HepG2 (cell line): ENCODE measurements around the gene SLC25A11. TPM values are rescaled to one million over a fixed set of nuclear protein-coding genes. Genes with fewer than 3 reads are reported as not detected.
A peak's percentile ranks its signal among the peaks of the same experiment; 100 is the strongest.

Experiments
- ATAC-seq: fragments of 200-7000 bp; cut with Tn5 transposase; 3 replicates; pipeline ENCODE4 v1.9.1; 2020; ENCODE audit warnings: mild to moderate bottlenecking, moderate library complexity
- BruUV-seq: library from RNA; stranded (reverse); fragments of 400-500 nt; replicated peaks from 2 replicates; lab custom pipeline; 2021; lab: Mats Ljungman, UMichigan
- CTCF ChIA-PET: fragments of 300-600 bp; formaldehyde crosslinking; extraction: SDS; loops from one replicate; lab custom pipeline; 2021; ENCODE audit warnings: low total read pairs, inconsistent platforms, low intra/inter-chr PET ratio; lab: Yijun Ruan, JAX
- POLR2A ChIA-PET: fragments of 350-600 bp; sonication (Branson Sonifier 250); formaldehyde crosslinking; loops from one replicate; lab custom pipeline; 2020; ENCODE audit warnings: antibody characterized with exemption, inconsistent platforms; lab: Yijun Ruan, JAX
- DNase-seq: peaks from one replicate; pipeline ENCODE4 v3.0.0-alpha.2; 2015; ENCODE audit warnings: low spot score
- FAIRE-seq: peaks from 3 replicates; lab custom pipeline; 2011; peaks lifted over from hg19 to GRCh38; lab: Jason Lieb, UNC
- H2AFZ ChIP-seq: one replicate; pipeline ENCODE4 v1.6.1; 2011; ENCODE audit warnings: low read length, inconsistent platforms
- H3K27ac ChIP-seq: fragments of 300-600 bp; 3 replicates; pipeline ENCODE4 v1.8.0; 2011; ENCODE audit warnings: mixed run types, mild to moderate bottlenecking, mixed read lengths, low read length, inconsistent platforms; ENCODE audit not compliant: insufficient read depth; ENCODE audit errors: extremely low read length
- H3K27me3 ChIP-seq, 2 experiments: fragments of 200-600 bp in 1 of 2; 2 replicates in 1 of 2; 3 replicates in 1 of 2; pipeline versions ENCODE4 v1.6.0 to v1.8.0; 2011; ENCODE audit warnings: low read length in 2 of 2, mild to moderate bottlenecking in 2 of 2, moderate library complexity in 2 of 2, inconsistent platforms in 1 of 2; ENCODE audit not compliant: insufficient read depth in 2 of 2, control insufficient read depth in 1 of 2
- H3K36me3 ChIP-seq, 2 experiments: fragments of 200-600 bp in 1 of 2; replicated peaks in 1 of 2; 2 replicates in 1 of 2; 3 replicates in 1 of 2; pipeline versions ENCODE4 v1.5.1 to v1.8.0; 2011; ENCODE audit warnings: low read length in 2 of 2, inconsistent platforms in 1 of 2; ENCODE audit not compliant: insufficient read depth in 2 of 2, control insufficient read depth in 1 of 2
- H3K4me1 ChIP-seq: 2 replicates; pipeline ENCODE4 v1.5.1; 2012; ENCODE audit warnings: low read length, inconsistent platforms; ENCODE audit not compliant: insufficient read depth
- H3K4me2 ChIP-seq: 2 replicates; pipeline ENCODE4 v1.6.0; 2011; ENCODE audit warnings: low read depth, low read length, inconsistent platforms
- H3K4me3 ChIP-seq, 3 experiments: fragments of 200-600 bp in 1 of 3; sonication (generic), shearing (Covaris generic) in 1 of 3; replicated peaks in 1 of 3; 2 replicates each; pipeline ENCODE4 v1.5.1; 2011 to 2016; ENCODE audit warnings: low read length in 3 of 3, inconsistent platforms in 2 of 3, low read depth in 2 of 3, mild to moderate bottlenecking in 2 of 3, control low read depth in 1 of 3, mixed read lengths in 1 of 3; ENCODE audit not compliant: insufficient read depth in 1 of 3
- H3K79me2 ChIP-seq: one replicate; pipeline ENCODE4 v1.6.1; 2011; ENCODE audit warnings: low read length, inconsistent platforms; ENCODE audit not compliant: insufficient read depth
- H3K9ac ChIP-seq: 2 replicates; pipeline ENCODE4 v1.6.0; 2011; ENCODE audit warnings: mild to moderate bottlenecking, low read depth, low read length, inconsistent platforms; ENCODE audit not compliant: insufficient read depth
- H3K9me3 ChIP-seq: 2 replicates; pipeline ENCODE4 v1.5.1; 2012; ENCODE audit warnings: mild to moderate bottlenecking, low read length
- H4K20me1 ChIP-seq: 2 replicates; pipeline ENCODE4 v1.6.0; 2011; ENCODE audit warnings: inconsistent platforms, mild to moderate bottlenecking, low read length, moderate library complexity; ENCODE audit not compliant: insufficient read depth
- ATF4 ChIP-seq, 2 experiments: fragments of 450-650 bp in 1 of 2; sonication (generic) in 1 of 2; formaldehyde crosslinking; IDR thresholded peaks; 2 replicates each; pipeline versions ENCODE4 v1.5.0 to v1.8.0; 2020 to 2022; ENCODE audit warnings: mild to moderate bottlenecking in 1 of 2, missing genetic modification reagents in 1 of 2
- GABPB1 ChIP-seq: IDR thresholded peaks from 2 replicates; pipeline ENCODE4 v1.6.1; 2016; ENCODE audit warnings: mild to moderate bottlenecking, missing genetic modification reagents, moderate library complexity, missing compliant biosample characterization
- HMGXB4 ChIP-seq, 2 experiments: sonication (generic) in 1 of 2; formaldehyde crosslinking in 1 of 2; IDR thresholded peaks; 2 replicates each; pipeline versions ENCODE4 v1.4.0 to v1.6.1; 2018 to 2020; ENCODE audit warnings: missing genetic modification reagents in 2 of 2, borderline replicate concordance in 1 of 2, low read depth in 1 of 2, mild to moderate bottlenecking in 1 of 2, missing biosample characterization in 1 of 2
- KMT2A ChIP-seq: sonication (generic); formaldehyde crosslinking; IDR thresholded peaks from 2 replicates; pipeline ENCODE4 v1.4.0; 2020; ENCODE audit warnings: missing genetic modification reagents
- MAFG ChIP-seq: sonication (generic); formaldehyde crosslinking; IDR thresholded peaks from 2 replicates; pipeline ENCODE4 v1.5.1; 2020; ENCODE audit warnings: mild to moderate bottlenecking, missing genetic modification reagents
- MXD1 ChIP-seq: sonication (generic); formaldehyde crosslinking; IDR thresholded peaks from 2 replicates; pipeline ENCODE4 v1.4.0; 2020; ENCODE audit warnings: mild to moderate bottlenecking, missing genetic modification reagents
- SMAD3 ChIP-seq: sonication (generic); formaldehyde crosslinking; IDR thresholded peaks from 2 replicates; pipeline ENCODE4 v1.4.0; 2020; ENCODE audit warnings: missing genetic modification reagents
- SRSF4 ChIP-seq: fragments of 200-400 bp; formaldehyde crosslinking; IDR thresholded peaks from one replicate; pipeline ENCODE4 v1.6.1; 2018; ENCODE audit warnings: mild to moderate bottlenecking, low read depth, low read length, moderate library complexity; ENCODE audit not compliant: poor library complexity, severe bottlenecking
- TMF1 ChIP-seq: sonication (generic); formaldehyde crosslinking; IDR thresholded peaks from 2 replicates; pipeline ENCODE4 v1.8.1; 2022; ENCODE audit warnings: low read depth, missing genetic modification reagents
- TSC22D2 ChIP-seq: sonication (generic); formaldehyde crosslinking; IDR thresholded peaks from 2 replicates; pipeline ENCODE4 v1.5.1; 2020; ENCODE audit warnings: missing genetic modification reagents, mild to moderate bottlenecking, borderline replicate concordance
- ZNF34 ChIP-seq: sonication (generic); formaldehyde crosslinking; IDR thresholded peaks from 2 replicates; pipeline ENCODE4 v1.4.0; 2020; ENCODE audit warnings: mild to moderate bottlenecking, missing genetic modification reagents, borderline replicate concordance
- ZSCAN21 ChIP-seq: sonication (generic); formaldehyde crosslinking; IDR thresholded peaks from 2 replicates; pipeline ENCODE4 v1.8.0; 2022; ENCODE audit warnings: mild to moderate bottlenecking, missing genetic modification reagents, moderate library complexity, borderline replicate concordance
- WGBS: methylation state at CpG from one replicate; pipeline ENCODE4 v1.1.6; 2017; ENCODE audit warnings: low lambda C conversion rate; 5-methylcytosine and 5-hydroxymethylcytosine counted together
- in situ Hi-C: cut with HindIII; loops from 2 replicates; pipeline ENCODE4 v1.10.0; 2017; ENCODE audit warnings: low pct_unique_long_range_greater_than_20kb; ENCODE audit not compliant: extremely low pct_ligation_motif_present
- intact Hi-C: fragments of 100-400 bp; cut with micrococcal nuclease; formaldehyde crosslinking; loops from one replicate; pipeline ENCODE4 v1.10.0; 2022; ENCODE audit not compliant: unreplicated experiment
- polyA plus RNA-seq, 8 experiments: library from polyadenylated mRNA; depleted of rRNA in 3 of 8; stranded (reverse) in 7 of 8; unstranded in 1 of 8; fragments of >200 nt; fragmentation: Illumina TruSeq in 4 of 8; extraction: Trizol in 4 of 8; gene quantifications; 2 replicates each; pipeline versions ENCODE4 v1.2.1 to v1.2.3, GENCODE V29; 2011 to 2016; ENCODE audit warnings: low read depth in 4 of 8, missing spikeins in 1 of 8, mixed read lengths in 1 of 8; ENCODE audit not compliant: insufficient read depth in 1 of 8
- total RNA-seq, 5 experiments: library from RNA; depleted of rRNA; stranded (reverse); fragments of >200 nt; fragmentation: Illumina TruSeq; extraction: Trizol; gene quantifications; 2 replicates each; pipeline ENCODE4 v1.2.3, GENCODE V29; 2016; ENCODE audit warnings: low read depth in 1 of 5
- TF ChIP-seq, protein P1 (sequence below): sonication (generic); formaldehyde crosslinking; IDR thresholded peaks from 2 replicates; pipeline ENCODE4 v1.4.0; 2020; ENCODE audit warnings: mild to moderate bottlenecking, missing genetic modification reagents
- TF ChIP-seq, protein P2 (sequence below): sonication (generic); formaldehyde crosslinking; IDR thresholded peaks from 2 replicates; pipeline ENCODE4 v1.4.0; 2020; ENCODE audit warnings: missing genetic modification reagents

The SLC25A11 gene
- total and polyA plus RNA-seq, 2 of the 13 experiments (the other 11 are each of a cell fraction or from before 2014, with no cell fraction given) = 35.4 to 47.2 TPM

DNA sequence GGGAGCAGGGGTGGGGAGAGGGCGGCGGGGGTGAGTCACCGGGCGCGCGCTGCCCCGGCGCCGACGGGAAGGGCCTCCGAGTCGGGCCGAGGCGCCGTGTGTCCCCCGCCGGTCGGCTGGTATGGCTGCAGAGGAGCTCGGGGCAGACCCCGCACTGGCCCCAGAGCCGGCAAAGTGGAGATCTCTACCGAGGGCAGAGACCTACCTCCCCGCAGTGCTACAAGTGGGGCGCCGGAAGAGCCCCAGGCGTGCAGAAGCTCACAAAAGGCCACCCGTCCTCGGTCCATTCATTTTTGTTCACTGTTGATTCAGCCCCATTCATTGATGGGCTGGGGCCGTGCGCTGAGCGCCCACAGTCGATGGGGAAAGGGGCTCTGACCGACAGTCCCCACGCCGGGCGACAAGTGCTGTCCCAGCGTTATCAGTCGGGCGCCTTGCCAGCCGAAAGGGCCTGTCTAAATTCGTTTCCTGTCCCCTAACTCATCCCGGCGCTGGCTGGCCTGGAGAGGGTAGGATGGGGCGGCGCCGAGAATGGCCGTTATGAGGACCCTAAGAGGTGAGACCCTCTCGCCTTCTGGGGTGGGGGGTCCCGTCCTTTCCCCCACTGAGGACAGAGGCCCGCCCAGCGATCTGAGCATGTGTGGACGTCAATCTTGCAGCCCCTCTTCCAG, 10.4 kb upstream of the SLC25A11 start:
- in situ Hi-C loops = no loop called here
- Histone ChIP-seq H3K27ac (peak overlapping the region; percentile 99), H3K4me2 (peak overlapping the region; percentile 93), H2AFZ (no peak overlapping the region), H3K9ac (peak overlapping the region; percentile 84), H3K79me2 (peaks cover 41% of the 10 kb centered on the region), H3K4me1 (peaks cover 52% of the 10 kb centered on the region), H3K9me3 (no peaks in the 10 kb centered on the region), H3K36me3 (peaks cover 8 to 19% of the 10 kb centered on the region in 2 experiments), H4K20me1 (peaks cover 24% of the 10 kb centered on the region), H3K4me3 (peak overlapping the region; percentile 52 to 88 (median 86)), H3K27me3 (no peaks in the 10 kb centered on the region; a peak in 1 of 5 replicates)
- ChIA-PET POLR2A (interaction anchor here (0.8 to 10.0 kb wide), 7 partner anchors 10 to 49 kb away, joined by 3 to 273 read pairs (median 5); partner anchors contain the start of genes RNF167, SLC25A11 and SPAG7), CTCF (no interaction called here)
- FAIRE-seq = no peak
- TSS peak; percentile 64 for BruUV-seq
- intact Hi-C loops = loop anchor here (1.0 to 5.0 kb wide), 2 partner anchors 17 to 43 kb away; partner anchors contain the start of gene SPAG7
- DNase-seq = peak; percentile 56
- peak; percentile 52 for ATAC-seq
- 0% methylated on average over 4 of the region's 52 CpGs for WGBS
- TF ChIP-seq, protein P1, sequence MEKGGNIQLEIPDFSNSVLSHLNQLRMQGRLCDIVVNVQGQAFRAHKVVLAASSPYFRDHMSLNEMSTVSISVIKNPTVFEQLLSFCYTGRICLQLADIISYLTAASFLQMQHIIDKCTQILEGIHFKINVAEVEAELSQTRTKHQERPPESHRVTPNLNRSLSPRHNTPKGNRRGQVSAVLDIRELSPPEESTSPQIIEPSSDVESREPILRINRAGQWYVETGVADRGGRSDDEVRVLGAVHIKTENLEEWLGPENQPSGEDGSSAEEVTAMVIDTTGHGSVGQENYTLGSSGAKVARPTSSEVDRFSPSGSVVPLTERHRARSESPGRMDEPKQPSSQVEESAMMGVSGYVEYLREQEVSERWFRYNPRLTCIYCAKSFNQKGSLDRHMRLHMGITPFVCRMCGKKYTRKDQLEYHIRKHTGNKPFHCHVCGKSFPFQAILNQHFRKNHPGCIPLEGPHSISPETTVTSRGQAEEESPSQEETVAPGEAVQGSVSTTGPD (CRISPR knock-in tag) = peak; percentile 55; the same call in 1 of the 2 replicates
- TF ChIP-seq ZSCAN21 (0 out of 2 replicates have a peak, but pooled peaks have one; percentile 11), TSC22D2 (CRISPR knock-in tag) (no peak), ZNF34 (CRISPR knock-in tag) (no peak), GABPB1 (CRISPR knock-in tag) (peak; percentile 50; the same call in 1 of the 2 replicates), SRSF4 (no peak), HMGXB4 (CRISPR knock-in tag; IDR thresholded peaks at IDR 0.05; ENCODE audit: borderline replicate concordance in 1 of 2, low read depth in 1 of 2) (no peak; a peak in 1 of 4 replicates), ATF4 (CRISPR knock-in tag; IDR thresholded peaks at IDR 0.05) (no peak; a peak in 1 of 4 replicates), MAFG (CRISPR knock-in tag) (no peak), MXD1 (CRISPR knock-in tag) (peak; percentile 78), SMAD3 (CRISPR knock-in tag) (0 out of 2 replicates have a peak, but pooled peaks have one; percentile 20), KMT2A (CRISPR knock-in tag) (peak; percentile 18; the same call in 1 of the 2 replicates), TMF1 (CRISPR knock-in tag) (no peak)
- TF ChIP-seq, protein P2, sequence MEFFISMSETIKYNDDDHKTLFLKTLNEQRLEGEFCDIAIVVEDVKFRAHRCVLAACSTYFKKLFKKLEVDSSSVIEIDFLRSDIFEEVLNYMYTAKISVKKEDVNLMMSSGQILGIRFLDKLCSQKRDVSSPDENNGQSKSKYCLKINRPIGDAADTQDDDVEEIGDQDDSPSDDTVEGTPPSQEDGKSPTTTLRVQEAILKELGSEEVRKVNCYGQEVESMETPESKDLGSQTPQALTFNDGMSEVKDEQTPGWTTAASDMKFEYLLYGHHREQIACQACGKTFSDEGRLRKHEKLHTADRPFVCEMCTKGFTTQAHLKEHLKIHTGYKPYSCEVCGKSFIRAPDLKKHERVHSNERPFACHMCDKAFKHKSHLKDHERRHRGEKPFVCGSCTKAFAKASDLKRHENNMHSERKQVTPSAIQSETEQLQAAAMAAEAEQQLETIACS (CRISPR knock-in tag) = no peak; the same call in 1 of the 2 replicates
